GM12873 (cell line): Measurements from ENCODE around the gene OR2V2.

Experiments
- TF ChIP-seq, protein P1 (sequence below): IDR thresholded peaks from 2 replicates; pipeline ENCODE4 v1.5.1; 2012; ENCODE audit warnings: low read depth, mild to moderate bottlenecking, moderate library complexity, low read length, control low read depth; ENCODE audit not compliant: insufficient read depth; ENCODE audit errors: missing control alignments

OR2V2 gene

DNA sequence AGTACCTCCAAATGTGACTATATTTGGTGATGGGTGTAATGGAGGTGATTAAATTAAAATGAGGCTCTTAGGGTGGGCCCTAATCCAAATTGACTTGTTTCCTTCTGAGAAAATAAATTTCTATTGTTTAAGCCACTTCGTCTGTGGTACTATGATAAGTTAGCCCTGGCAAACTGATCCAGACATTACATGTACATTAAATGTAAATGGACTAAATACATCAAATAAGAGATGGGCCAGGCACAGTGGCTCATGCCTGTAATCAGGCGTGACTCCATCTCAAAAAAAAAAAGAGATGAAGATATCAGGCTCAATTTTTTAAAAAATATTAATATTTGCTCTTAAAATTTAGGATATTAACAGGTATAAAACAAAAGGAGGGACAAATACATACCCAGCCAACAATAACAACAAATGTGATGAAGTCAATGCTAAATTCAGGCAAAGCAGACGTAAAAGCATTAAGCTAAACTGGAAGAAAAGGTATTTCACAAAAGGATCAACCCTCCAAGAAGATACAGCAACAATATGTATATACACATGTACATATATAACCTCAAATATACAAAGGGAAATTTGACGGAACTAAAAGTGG is 10.9 kb upstream of the OR2V2 start:
- TF ChIP-seq, protein P1, sequence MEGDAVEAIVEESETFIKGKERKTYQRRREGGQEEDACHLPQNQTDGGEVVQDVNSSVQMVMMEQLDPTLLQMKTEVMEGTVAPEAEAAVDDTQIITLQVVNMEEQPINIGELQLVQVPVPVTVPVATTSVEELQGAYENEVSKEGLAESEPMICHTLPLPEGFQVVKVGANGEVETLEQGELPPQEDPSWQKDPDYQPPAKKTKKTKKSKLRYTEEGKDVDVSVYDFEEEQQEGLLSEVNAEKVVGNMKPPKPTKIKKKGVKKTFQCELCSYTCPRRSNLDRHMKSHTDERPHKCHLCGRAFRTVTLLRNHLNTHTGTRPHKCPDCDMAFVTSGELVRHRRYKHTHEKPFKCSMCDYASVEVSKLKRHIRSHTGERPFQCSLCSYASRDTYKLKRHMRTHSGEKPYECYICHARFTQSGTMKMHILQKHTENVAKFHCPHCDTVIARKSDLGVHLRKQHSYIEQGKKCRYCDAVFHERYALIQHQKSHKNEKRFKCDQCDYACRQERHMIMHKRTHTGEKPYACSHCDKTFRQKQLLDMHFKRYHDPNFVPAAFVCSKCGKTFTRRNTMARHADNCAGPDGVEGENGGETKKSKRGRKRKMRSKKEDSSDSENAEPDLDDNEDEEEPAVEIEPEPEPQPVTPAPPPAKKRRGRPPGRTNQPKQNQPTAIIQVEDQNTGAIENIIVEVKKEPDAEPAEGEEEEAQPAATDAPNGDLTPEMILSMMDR: no peak

DNA sequence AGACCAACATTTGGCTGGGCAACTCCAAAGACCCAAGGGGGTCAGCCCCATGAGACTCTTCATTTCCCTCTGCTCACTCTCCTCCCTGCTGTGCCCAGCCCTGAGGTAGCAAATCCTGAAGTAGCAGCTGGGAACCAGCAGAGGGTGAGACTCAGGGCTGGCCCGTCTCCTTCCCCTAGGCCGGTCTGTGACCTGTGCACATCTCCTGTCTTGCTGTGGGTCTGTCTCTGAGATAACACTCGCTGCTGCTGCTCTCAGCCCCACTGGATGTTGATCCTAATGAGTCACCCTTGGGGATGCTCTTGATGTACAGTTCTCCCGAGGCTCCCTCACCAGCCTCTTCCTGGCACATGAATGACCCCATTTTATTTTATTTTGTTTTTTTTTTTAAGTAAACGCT is 9.1 kb upstream of the OR2V2 start:
- TF ChIP-seq, protein P1: no peak

DNA sequence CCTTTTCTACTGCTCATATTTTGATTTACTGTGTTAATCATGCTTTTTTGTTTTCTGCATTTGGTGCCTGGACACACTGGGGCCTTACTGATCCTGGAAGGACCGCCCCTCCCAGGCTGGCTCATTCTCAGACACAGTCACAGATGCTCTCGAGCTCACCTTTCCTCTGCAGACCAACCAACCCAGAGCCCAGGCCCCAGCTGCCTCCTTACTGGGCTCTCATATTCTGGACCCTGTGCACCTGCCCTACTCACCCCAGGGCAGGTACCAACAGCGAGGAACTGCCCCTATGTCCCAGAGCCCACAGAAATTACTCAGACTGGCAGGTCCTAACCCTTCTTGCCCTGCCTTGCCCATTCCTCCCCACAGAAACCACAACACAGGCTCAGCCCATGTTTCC is 6.6 kb upstream of the OR2V2 start:
- TF ChIP-seq, protein P1: no peak

DNA sequence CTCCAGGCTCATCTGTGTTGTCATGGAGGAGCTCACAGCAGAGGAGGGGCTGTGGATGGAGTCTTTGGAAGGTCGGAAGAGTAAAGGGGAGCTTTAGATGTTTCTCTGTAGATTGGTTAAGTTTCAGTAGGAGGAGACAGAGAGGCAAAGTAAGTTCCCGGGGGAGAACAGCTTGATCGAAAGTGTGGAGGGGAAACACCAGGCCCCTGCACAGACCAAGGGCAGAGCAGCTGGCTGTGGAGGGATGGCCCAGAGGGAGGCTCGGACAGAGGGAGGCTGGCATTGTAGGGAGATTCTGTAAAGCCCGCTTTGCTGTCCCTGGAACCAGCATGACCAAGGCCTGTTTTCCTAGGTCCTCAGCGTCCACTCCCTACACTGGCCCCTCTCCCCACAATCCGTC is 5.3 kb upstream of the OR2V2 start:
- TF ChIP-seq, protein P1: no peak

DNA sequence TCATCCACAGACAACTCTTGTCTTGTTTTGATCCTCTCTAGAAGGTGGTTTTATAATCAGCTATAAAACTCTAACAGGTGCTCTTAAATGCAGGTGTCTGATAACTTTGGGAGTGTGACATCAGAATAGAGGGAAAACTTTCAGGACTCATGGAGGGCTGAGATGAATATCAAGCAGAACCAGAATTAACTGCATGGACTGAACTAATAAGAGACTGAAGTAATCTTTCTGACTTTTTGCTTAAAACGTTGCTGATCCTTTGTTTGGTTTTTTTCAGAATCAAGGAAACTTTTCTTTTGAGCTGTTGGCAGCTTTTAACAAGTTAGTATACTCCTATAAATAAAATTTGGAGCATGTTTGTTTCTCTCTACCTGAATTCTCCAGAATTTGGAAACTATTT is 2.3 kb upstream of the OR2V2 start:
- TF ChIP-seq, protein P1: no peak

DNA sequence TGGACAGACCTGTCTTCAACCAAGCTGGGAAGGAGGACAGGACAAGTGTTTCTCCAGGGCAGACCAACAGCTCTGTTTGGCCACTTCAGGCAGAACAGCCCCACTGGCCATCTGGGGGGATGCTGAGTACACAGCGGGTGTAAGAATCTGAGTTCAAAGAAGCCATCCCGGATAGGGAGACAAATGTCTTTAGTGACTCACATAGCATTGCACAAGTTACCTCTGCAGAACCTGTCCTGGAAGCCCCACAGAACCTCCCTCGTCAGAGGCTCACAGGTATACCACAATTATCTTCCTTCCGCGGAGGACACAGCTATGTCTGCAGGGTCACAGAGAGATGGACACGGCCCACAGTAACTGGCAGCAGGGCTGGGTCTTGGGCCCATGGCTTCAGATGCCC is 2.0 kb downstream of the OR2V2 start:
- TF ChIP-seq, protein P1: no peak

DNA sequence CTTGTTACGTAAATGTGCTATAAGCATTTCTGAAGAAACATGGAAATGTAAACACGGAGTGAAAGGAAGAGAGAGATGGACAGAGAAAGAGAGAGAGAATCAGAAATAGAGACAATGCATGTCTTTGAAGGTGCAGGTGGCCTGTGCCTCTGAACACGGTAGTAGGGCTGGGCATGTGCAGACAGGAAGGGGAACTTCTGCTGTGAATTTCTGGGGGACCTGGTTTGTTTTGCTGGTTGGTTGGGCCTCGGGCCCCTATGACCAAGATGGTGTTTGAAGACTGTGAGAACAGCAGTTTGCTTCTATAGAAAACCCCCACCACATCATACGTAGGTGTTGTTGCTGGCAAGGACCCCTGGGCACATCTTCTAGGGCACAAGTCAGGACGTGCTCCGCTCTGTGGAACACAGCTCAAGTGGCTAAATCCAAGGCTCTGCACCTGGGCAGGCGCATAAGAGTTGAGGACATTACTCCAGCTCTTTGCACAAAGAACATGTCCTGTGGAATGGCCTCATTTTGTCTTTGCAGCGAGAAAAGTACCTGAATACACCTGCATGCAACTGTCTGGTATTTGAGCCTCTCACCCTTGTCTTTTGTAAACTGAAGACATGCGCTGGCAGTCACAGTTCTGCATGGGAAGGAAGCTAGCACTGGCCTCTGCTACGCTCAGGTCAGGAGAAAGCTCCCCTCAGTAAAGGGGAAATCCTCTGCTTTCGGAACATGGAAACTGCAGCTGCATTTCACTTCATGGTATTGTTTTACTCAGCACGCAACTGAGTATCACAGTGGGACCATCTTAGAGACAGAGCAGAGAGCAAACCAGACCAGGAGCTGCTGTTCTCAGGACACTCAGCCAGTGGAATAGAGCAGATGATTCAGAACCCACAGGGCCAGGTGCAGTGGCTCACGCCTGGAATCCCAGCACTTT is 2.7 kb downstream of the OR2V2 start:
- TF ChIP-seq, protein P1: no peak
